Esophagus muscularis mucosa (tissue), 4 donors: Measurements from ENCODE around the gene LRRC4B. TPM values are rescaled to one million over a fixed set of nuclear protein-coding genes. Genes with fewer than 3 reads are reported as not detected.

Experiments
- DNase-seq: peaks from one replicate; pipeline ENCODE4 v3.0.0-alpha.2; 2017; ENCODE audit errors: extremely low spot score
- H3K27ac ChIP-seq, 4 donors: fragments of 200-600 bp; sonication (generic); replicated peaks in 1 of 4; 1 replicate in 3 of 4; 2 replicates in 1 of 4; pipeline ENCODE4 v1.5.1; 2016 to 2019; ENCODE audit warnings: mild to moderate bottlenecking in 1 of 4
- H3K27me3 ChIP-seq, 4 donors: fragments of 200-600 bp; sonication (generic); one replicate each; pipeline versions ENCODE4 v1.5.1 to v1.6.0; 2016 to 2019
- H3K36me3 ChIP-seq, 4 donors: fragments of 200-600 bp; sonication (generic); one replicate each; pipeline ENCODE4 v1.5.1; 2016 to 2019
- H3K4me1 ChIP-seq, 4 donors: fragments of 200-600 bp; sonication (generic); one replicate each; pipeline ENCODE4 v1.5.1; 2016 to 2019
- H3K4me3 ChIP-seq, 4 donors: fragments of 200-600 bp; sonication (generic); 1 replicate in 2 of 4; 2 replicates in 2 of 4; pipeline ENCODE4 v1.5.1; 2016 to 2019; ENCODE audit warnings: mild to moderate bottlenecking in 4 of 4, moderate library complexity in 1 of 4
- H3K9me3 ChIP-seq, 4 donors: fragments of 200-600 bp; sonication (generic); 1 replicate in 3 of 4; 2 replicates in 1 of 4; pipeline ENCODE4 v1.5.1; 2016 to 2019
- CTCF ChIP-seq, 3 experiments: fragments of 200-600 bp in 2 of 3; fragments of 450-650 bp in 1 of 3; sonication (generic) in 2 of 3; IDR thresholded peaks; one replicate each; pipeline ENCODE4 v1.5.1; 2017 to 2019; ENCODE audit warnings: antibody characterized with exemption in 3 of 3, mild to moderate bottlenecking in 2 of 3, moderate library complexity in 1 of 3
- EP300 ChIP-seq: sonication (generic); formaldehyde crosslinking; IDR thresholded peaks from one replicate; pipeline ENCODE4 v1.6.1; 2017; ENCODE audit warnings: antibody characterized with exemption
- POLR2A ChIP-seq: fragments of 450-650 bp; IDR thresholded peaks from one replicate; pipeline ENCODE4 v1.6.1; 2017; ENCODE audit warnings: antibody characterized with exemption, moderate library complexity, mild to moderate bottlenecking, low read depth
- POLR2AphosphoS5 ChIP-seq, 2 donors: sonication (generic); formaldehyde crosslinking; IDR thresholded peaks; one replicate each; pipeline ENCODE4 v1.6.1; 2017; ENCODE audit warnings: antibody characterized with exemption in 2 of 2
- WGBS: methylation state at CpG from one replicate; pipeline ENCODE4 v1.1.5; 2018; 5-methylcytosine and 5-hydroxymethylcytosine counted together
- intact Hi-C: fragments of 100-400 bp; cut with DNase I; formaldehyde crosslinking; loops from one replicate; pipeline ENCODE4 v1.15.1; 2023
- total RNA-seq, 4 donors: library from RNA; depleted of rRNA; stranded (reverse); fragments of >200 nt; gene quantifications; one replicate each; pipeline versions ENCODE4 v1.1.0 to v1.2.1, GENCODE V29; 2016

LRRC4B gene
- total RNA-seq, 4 donors from 2014 or later: 3.7 to 12.5 (median 6.7) TPM

- no peak overlapping the region for H3K27ac ChIP-seq
- intact Hi-C loops: no loop called here
- peaks cover 18 to 34% (median 24%) of the 10 kb centered on the region in 4 donors for H3K4me1 ChIP-seq
- 84% methylated on average over 16 of the region's 17 CpGs for WGBS
- H3K4me3 ChIP-seq: no peak overlapping the region
- H3K9me3 ChIP-seq: no peaks in the 10 kb centered on the region
- no peak for TF ChIP-seq POLR2AphosphoS5 (IDR thresholded peaks at IDR 0.05)
- no peak for TF ChIP-seq EP300
- TF ChIP-seq POLR2A: no peak
- TF ChIP-seq CTCF (IDR thresholded peaks at IDR 0.05): no peak
- peaks cover 22 to 47% (median 46%) of the 10 kb centered on the region in 4 donors for H3K36me3 ChIP-seq
- no peak for DNase-seq
- no peaks in the 10 kb centered on the region for H3K27me3 ChIP-seq
These were observed 90.3 kb downstream of the LRRC4B start for GRCh38 chr19:50477751-50478515.

- peak overlapping the region; percentile 70 to 81 (median 74) for H3K27ac ChIP-seq
- peaks cover 18 to 34% (median 24%) of the 10 kb centered on the region in 4 donors for H3K4me1 ChIP-seq
- intact Hi-C loops: no loop called here
- TF ChIP-seq POLR2AphosphoS5 (IDR thresholded peaks at IDR 0.05): no peak
- TF ChIP-seq POLR2A: no peak
- TF ChIP-seq CTCF (IDR thresholded peaks at IDR 0.05): no peak
- no peak for TF ChIP-seq EP300
- no peak for DNase-seq
- peak overlapping the region; percentile 79 to 96 (median 82) for H3K4me3 ChIP-seq
- 22% methylated on average over 20 of the region's 20 CpGs for WGBS
- peaks cover 17 to 36% (median 35%) of the 10 kb centered on the region in 4 donors for H3K36me3 ChIP-seq
- H3K27me3 ChIP-seq: no peaks in the 10 kb centered on the region
- no peaks in the 10 kb centered on the region for H3K9me3 ChIP-seq
These were observed 91.4 kb downstream of the LRRC4B start for GRCh38 chr19:50476907-50477238.

- under 1% methylated on average over 24 of the region's 58 CpGs for WGBS
- H3K4me3 ChIP-seq: peak within 1 kb of the TSS; percentile 79 to 96 (median 82)
- H3K9me3 ChIP-seq: no peaks in the 10 kb centered on the region
- H3K27ac ChIP-seq: peak within 1 kb of the TSS; percentile 70 to 81 (median 74)
- no peak for TF ChIP-seq EP300
- peak in 1 of 3 experiments; percentile 25 for TF ChIP-seq CTCF (IDR thresholded peaks at IDR 0.05)
- peak; percentile 81 to 93 for TF ChIP-seq POLR2AphosphoS5 (IDR thresholded peaks at IDR 0.05)
- peak; percentile 51 for TF ChIP-seq POLR2A
- peaks cover 17 to 31% (median 30%) of the 10 kb centered on the region in 4 donors for H3K36me3 ChIP-seq
- peak; percentile 96 for DNase-seq
- H3K4me1 ChIP-seq: peaks cover 18 to 34% (median 24%) of the 10 kb centered on the region in 4 donors
- intact Hi-C loops: no loop called here
- no peaks in the 10 kb centered on the region for H3K27me3 ChIP-seq
These were observed 91.9 kb downstream of the LRRC4B start, which contains the start of the genes EMC10 and GARIN5A for GRCh38 chr19:50476224-50476906. Gene EMC10 (plus strand): TSS chr19:50476507. CDS start chr19:50476545, 38 bp downstream. Gene GARIN5A (minus strand): TSS chr19:50476848. CDS start chr19:50476388, 460 bp downstream.

- Histone ChIP-seq H3K27ac (peak overlapping the region; percentile 70 to 81 (median 74)), H3K4me3 (peak overlapping the region; percentile 79 to 96 (median 82)), H3K9me3 (no peaks in the 10 kb centered on the region), H3K27me3 (no peaks in the 10 kb centered on the region), H3K4me1 (peaks cover 18 to 34% (median 24%) of the 10 kb centered on the region in 4 donors), H3K36me3 (peaks cover 16 to 25% (median 24%) of the 10 kb centered on the region in 4 donors)
- DNase-seq: no peak
- 86% methylated on average over 18 of the region's 29 CpGs for WGBS
- intact Hi-C loops: no loop called here
- no peak for TF ChIP-seq POLR2A
- no peak for TF ChIP-seq EP300
- no peak for TF ChIP-seq CTCF (IDR thresholded peaks at IDR 0.05)
- no peak for TF ChIP-seq POLR2AphosphoS5 (IDR thresholded peaks at IDR 0.05)
These were observed 92.5 kb downstream of the LRRC4B start for GRCh38 chr19:50475736-50476223.
